Tibial nerve (tissue), 4 donors: ENCODE measurements around the gene SLC12A7.

ENCODE experiments used
- CTCF ChIP-seq, 5 experiments: fragments of 200-600 bp in 3 of 5; fragments of 450-650 bp in 2 of 5; sonication (generic) in 3 of 5; IDR thresholded peaks; one replicate each; pipeline ENCODE4 v1.5.1; 2016 to 2019; ENCODE audit warnings: antibody characterized with exemption in 5 of 5, mild to moderate bottlenecking in 3 of 5, moderate library complexity in 2 of 5
- EP300 ChIP-seq, 2 donors: sonication (generic); formaldehyde crosslinking; IDR thresholded peaks; one replicate each; pipeline ENCODE4 v1.6.1; 2017; ENCODE audit warnings: antibody characterized with exemption in 2 of 2, mild to moderate bottlenecking in 1 of 2
- POLR2A ChIP-seq, 2 donors: fragments of 450-650 bp; IDR thresholded peaks; one replicate each; pipeline ENCODE4 v1.6.1; 2017; ENCODE audit warnings: antibody characterized with exemption in 2 of 2, mild to moderate bottlenecking in 2 of 2, moderate library complexity in 2 of 2

GRCh38 chr5:1056611-1057484 lies 55.0 kb downstream of the SLC12A7 start:
- no peak for TF ChIP-seq CTCF (IDR thresholded peaks at IDR 0.05)
- TF ChIP-seq POLR2A (IDR thresholded peaks at IDR 0.05): no peak
- TF ChIP-seq EP300 (IDR thresholded peaks at IDR 0.05): no peak
